Kidney (tissue), 14 donors: ENCODE data around the gene HLA-A. TPM values are rescaled to one million over a fixed set of nuclear protein-coding genes. Genes with fewer than 3 reads are reported as not detected.
A peak's percentile ranks its signal among the peaks of the same experiment; 100 is the strongest.

Source experiments
- DNase-seq, 5 donors: peaks; one replicate each; pipeline ENCODE4 v3.0.0-alpha.2; 2013 to 2020
- FAIRE-seq: peaks from 2 replicates; lab custom pipeline; 2012; peaks lifted over from hg19 to GRCh38; lab: Jason Lieb, UNC
- H3K27ac ChIP-seq, 2 donors: one replicate each; pipeline ENCODE4 v1.7.0; 2013; ENCODE audit warnings: low read depth in 2 of 2, low read length in 2 of 2, inconsistent platforms in 1 of 2
- H3K27me3 ChIP-seq: one replicate; pipeline ENCODE4 v1.7.1; 2013; ENCODE audit warnings: low read length, inconsistent platforms; ENCODE audit not compliant: control insufficient read depth, insufficient read depth
- H3K36me3 ChIP-seq, 3 donors: one replicate each; pipeline versions ENCODE4 v1.7.0 to v1.7.1; 2013; ENCODE audit warnings: low read length in 3 of 3, control low read depth in 1 of 3, inconsistent platforms in 1 of 3; ENCODE audit not compliant: insufficient read depth in 3 of 3, control insufficient read depth in 2 of 3
- H3K4me1 ChIP-seq, 3 donors: one replicate each; pipeline versions ENCODE4 v1.7.0 to v1.7.1; 2013; ENCODE audit warnings: low read length in 3 of 3, inconsistent platforms in 1 of 3, low read depth in 1 of 3; ENCODE audit not compliant: control insufficient read depth in 2 of 3, insufficient read depth in 2 of 3
- H3K4me3 ChIP-seq, 3 donors: one replicate each; pipeline versions ENCODE4 v1.7.0 to v1.8.1; 2013; ENCODE audit warnings: low read length in 3 of 3, control low read depth in 1 of 3, inconsistent platforms in 1 of 3
- H3K9ac ChIP-seq, 3 donors: one replicate each; pipeline versions ENCODE4 v1.7.0 to v1.7.1; 2013; ENCODE audit warnings: low read length in 3 of 3, control low read depth in 1 of 3, inconsistent platforms in 1 of 3
- H3K9me3 ChIP-seq, 3 donors: one replicate each; pipeline versions ENCODE4 v1.7.0 to v1.7.1; 2013; ENCODE audit warnings: low read length in 3 of 3, control low read depth in 1 of 3, inconsistent platforms in 1 of 3; ENCODE audit not compliant: control insufficient read depth in 2 of 3, insufficient read depth in 1 of 3
- intact Hi-C: fragments of 100-400 bp; cut with DNase I; formaldehyde crosslinking; loops from one replicate; pipeline ENCODE4 v1.11.1; 2022
- polyA plus RNA-seq: library from polyadenylated mRNA; stranded (reverse); fragments of 350-450 nt; fragmentation: Illumina TruSeq; extraction: RNeasy Lipid Tissue Mini Kit (QIAGEN cat#74804); gene quantifications from one replicate; pipeline ENCODE4 v1.2.3, GENCODE V29; 2014; ENCODE audit warnings: low read depth, low replicate concordance; ENCODE audit not compliant: insufficient read depth
- total RNA-seq: library from RNA; stranded (reverse); fragmentation: NEBNext Ultra II Directional; extraction: Animal tissue kit (Norgen Biotek cat#: 25700); gene quantifications from one replicate; pipeline ENCODE4 v1.2.1, GENCODE V29; 2021
- TF ChIP-seq, protein P1 (sequence below): IDR thresholded peaks from 3 replicates; pipeline ENCODE4 v1.5.1; 2012; ENCODE audit warnings: mild to moderate bottlenecking, moderate library complexity, borderline replicate concordance; ENCODE audit not compliant: insufficient read depth; ENCODE audit errors: extremely low read depth
- donor health status: control.
- donor health status: control.
- donor health status: control.
- donor health status: control.
- donor health status: control.
- donor health status: DM: yes; HTN: yes; CAD: no.
- donor health status: Normal renal cell carcinoma (clear cell type).

The HLA-A gene
- total and polyA plus RNA-seq, 2 donors from 2014 or later: 695 to 1,143 TPM

DNA sequence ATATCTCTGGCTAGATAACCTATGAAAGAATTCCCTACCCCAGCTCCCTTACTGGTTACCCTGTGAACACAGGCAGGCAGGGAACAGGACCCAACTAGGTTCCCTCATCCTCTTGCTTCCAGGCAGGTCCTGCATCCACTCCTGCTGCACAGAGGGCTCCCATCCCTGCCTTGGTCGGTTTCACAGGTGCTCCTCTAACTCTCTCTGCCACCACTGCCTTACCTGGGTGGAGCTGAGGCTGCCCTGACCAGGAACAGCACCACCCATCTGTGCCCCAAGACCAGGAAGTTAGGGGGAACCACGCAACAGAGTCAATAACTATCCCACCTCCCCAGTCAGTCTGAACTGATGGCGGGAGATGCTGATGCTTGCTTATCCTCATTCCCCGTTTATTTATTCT is 37.0 kb upstream of the HLA-A start:
- TF ChIP-seq, protein P1, sequence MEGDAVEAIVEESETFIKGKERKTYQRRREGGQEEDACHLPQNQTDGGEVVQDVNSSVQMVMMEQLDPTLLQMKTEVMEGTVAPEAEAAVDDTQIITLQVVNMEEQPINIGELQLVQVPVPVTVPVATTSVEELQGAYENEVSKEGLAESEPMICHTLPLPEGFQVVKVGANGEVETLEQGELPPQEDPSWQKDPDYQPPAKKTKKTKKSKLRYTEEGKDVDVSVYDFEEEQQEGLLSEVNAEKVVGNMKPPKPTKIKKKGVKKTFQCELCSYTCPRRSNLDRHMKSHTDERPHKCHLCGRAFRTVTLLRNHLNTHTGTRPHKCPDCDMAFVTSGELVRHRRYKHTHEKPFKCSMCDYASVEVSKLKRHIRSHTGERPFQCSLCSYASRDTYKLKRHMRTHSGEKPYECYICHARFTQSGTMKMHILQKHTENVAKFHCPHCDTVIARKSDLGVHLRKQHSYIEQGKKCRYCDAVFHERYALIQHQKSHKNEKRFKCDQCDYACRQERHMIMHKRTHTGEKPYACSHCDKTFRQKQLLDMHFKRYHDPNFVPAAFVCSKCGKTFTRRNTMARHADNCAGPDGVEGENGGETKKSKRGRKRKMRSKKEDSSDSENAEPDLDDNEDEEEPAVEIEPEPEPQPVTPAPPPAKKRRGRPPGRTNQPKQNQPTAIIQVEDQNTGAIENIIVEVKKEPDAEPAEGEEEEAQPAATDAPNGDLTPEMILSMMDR: no peak
- Histone ChIP-seq H3K9ac (no peak overlapping the region), H3K4me3 (no peak overlapping the region), H3K27me3 (no peaks in the 10 kb centered on the region), H3K27ac (no peak overlapping the region), H3K36me3 (no peaks in the 10 kb centered on the region), H3K9me3 (no peaks in the 10 kb centered on the region), H3K4me1 (no peaks in the 10 kb centered on the region)
- intact Hi-C loops: no loop called here
- no peak for FAIRE-seq
- no peak for DNase-seq

DNA sequence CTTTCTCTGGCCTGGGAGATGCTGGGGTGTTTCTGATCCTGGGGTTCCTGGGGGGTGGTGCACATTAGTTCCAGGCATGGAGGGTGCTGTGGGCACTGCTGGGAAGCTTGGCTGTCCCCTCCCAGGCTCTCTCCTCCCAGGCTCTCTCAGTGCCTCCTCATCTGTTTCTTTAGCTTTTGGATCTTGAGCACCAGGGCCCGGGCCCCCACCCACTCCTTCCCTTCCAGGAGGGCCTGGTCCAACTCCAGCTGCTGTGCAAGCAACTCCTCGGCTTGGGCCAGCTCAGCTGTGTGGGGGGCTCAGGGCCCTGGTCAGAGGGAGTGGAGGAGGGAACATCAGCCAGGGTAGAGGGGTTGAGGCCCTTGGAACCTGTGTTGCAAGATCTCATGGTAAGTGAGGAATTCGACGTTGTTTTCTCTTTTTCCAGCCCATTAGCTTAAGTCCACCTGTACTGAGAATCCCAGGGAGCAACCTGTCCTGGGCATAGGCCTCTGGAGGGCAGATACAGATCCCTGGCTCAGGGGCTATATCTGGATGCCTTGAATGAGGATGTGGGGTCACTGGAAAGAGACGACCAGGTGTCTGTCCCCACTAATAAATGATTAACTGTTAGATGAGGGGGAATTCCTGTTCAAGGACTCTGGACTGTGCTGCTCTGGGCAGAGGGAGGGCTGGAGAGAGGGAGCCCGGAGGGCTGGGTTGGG is 34.5 kb upstream of the HLA-A start:
- Histone ChIP-seq H3K4me1 (no peaks in the 10 kb centered on the region), H3K9me3 (no peaks in the 10 kb centered on the region), H3K27ac (peak overlapping the region; percentile 20 to 48), H3K9ac (no peak overlapping the region), H3K27me3 (no peaks in the 10 kb centered on the region), H3K4me3 (no peak overlapping the region), H3K36me3 (no peaks in the 10 kb centered on the region)
- FAIRE-seq: no peak
- intact Hi-C loops: no loop called here
- peak in 3 of 5 donors; percentile 12 to 39 (median 24) for DNase-seq
- TF ChIP-seq, protein P1: no peak

DNA sequence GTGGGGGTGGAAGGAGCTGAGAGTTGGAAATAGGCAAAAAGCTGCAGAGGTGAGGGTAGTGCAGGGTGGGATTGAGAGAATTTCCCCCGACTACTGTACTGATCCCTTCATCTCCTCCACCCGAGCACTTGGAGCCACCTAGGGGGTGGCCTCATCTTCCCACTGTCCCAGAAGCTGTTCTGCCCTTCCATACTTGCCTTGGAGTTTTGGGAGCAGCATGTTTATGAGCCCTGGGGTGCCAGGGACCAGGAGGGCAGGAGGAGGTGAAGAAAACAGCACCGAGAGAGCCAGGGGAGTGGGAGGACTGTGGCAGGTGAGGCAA is 34.0 kb upstream of the HLA-A start:
- H3K9ac ChIP-seq: no peak overlapping the region
- no peaks in the 10 kb centered on the region for H3K9me3 ChIP-seq
- H3K4me1 ChIP-seq: no peaks in the 10 kb centered on the region
- TF ChIP-seq, protein P1: no peak
- peak overlapping the region; percentile 20 to 72 for H3K27ac ChIP-seq
- FAIRE-seq (no peak), DNase-seq (no peak)
- intact Hi-C loops: no loop called here
- no peak overlapping the region for H3K4me3 ChIP-seq
- H3K27me3 ChIP-seq: no peaks in the 10 kb centered on the region
- no peaks in the 10 kb centered on the region for H3K36me3 ChIP-seq
